Right hindlimb (tissue), 1 donor: ENCODE measurements around the gene CLCN5.

Experiments
- DNase-seq: peaks from one replicate; pipeline ENCODE4 v3.0.0-alpha.2; 2018

The CLCN5 gene

GRCh38 chrX:50093625-50094024 is 171.2 kb downstream of the CLCN5 start:
- no peak for DNase-seq

DNA sequence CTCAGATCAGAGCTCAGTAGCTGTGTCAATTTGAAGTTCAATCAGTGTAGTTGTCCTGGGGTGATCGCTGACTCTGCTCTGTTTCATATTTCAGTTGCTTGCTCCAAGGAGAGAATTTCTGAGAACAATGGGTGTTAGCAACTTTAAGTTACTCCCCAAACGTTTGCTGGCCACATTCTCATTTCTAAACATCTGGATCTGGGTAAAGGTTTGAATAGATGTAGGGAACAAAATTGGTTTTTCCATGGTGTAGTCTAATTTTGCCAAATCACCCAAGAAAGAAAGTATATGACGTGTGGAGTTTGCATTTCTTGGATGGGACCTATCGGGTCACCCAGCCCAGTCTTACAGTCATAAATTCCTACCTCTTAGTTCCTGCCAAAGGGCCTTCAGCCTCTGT is 174.7 kb downstream of the CLCN5 start:
- peak; percentile 33 for DNase-seq

GRCh38 chrX:50098241-50098640 is 175.8 kb downstream of the CLCN5 start:
- DNase-seq = no peak

DNA sequence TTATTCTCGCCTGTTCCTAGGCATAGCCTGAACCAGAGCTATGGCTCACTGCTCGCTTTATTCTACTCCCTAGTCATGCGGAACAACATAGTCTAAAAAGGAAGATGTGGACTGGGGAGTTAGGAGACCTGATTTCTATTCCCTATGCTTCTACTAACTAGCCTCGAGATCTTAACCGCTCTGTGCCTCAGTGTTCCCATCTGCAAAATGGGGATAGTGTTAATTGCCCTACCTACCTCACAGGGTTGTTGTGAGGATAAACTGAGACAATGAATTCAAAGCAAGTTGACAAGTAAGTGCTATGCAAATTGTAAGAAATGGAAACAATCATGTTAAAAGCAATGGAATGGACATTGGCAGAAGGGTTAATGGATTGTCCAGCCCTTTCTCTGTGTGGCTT is 176.4 kb downstream of the CLCN5 start:
- no peak for DNase-seq

GRCh38 chrX:50099331-50099730 is 176.9 kb downstream of the CLCN5 start:
- DNase-seq = no peak

DNA sequence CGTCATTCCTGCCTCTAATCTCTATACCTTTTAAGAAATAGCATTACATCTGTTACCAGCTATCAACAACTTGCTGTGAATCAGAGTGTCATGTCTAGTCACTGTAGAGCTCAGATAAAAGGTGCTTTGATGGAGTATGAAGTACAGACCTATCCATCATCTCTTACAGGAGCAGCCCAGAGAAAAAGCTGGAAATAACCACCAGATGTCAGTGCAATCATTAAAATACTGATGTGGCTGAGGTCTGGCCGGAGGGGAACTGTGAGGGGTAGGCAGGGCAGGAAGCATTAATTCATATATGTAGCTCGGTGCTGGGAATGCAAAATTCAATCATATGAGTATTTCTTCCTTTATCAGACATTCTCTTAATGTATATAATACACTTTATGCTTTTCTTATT is 177.8 kb downstream of the CLCN5 start:
- peak; percentile 28 for DNase-seq

- DNase-seq = no peak
These were observed 180.8 kb downstream of the CLCN5 start for GRCh38 chrX:50103176-50103575.

GRCh38 chrX:50103866-50104566 is 181.6 kb downstream of the CLCN5 start:
- no peak for DNase-seq

GRCh38 chrX:50106051-50106675 is 183.8 kb downstream of the CLCN5 start:
- no peak for DNase-seq

DNA sequence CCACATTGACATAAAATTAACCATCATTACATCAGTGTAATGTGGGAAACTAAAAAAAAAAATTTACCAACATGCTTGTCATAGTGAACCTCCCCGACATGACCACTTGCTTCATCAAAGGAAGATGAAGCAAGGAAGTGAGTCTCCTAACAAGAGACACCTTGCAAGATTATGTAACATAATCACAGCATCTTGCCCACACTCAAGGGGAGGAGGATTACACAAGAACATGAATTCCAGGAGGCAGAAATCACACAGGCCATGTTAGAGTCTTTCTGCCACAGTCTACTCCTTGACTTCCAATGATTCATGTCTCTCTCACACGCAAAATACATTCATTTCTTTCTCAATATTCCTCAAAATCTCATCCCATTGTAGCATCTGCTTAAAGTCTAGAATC is 185.1 kb downstream of the CLCN5 start:
- DNase-seq = no peak

GRCh38 chrX:50108264-50108663 is 185.9 kb downstream of the CLCN5 start:
- no peak for DNase-seq

GRCh38 chrX:50111742-50112141 is 189.3 kb downstream of the CLCN5 start:
- peak; percentile 77 for DNase-seq

DNA sequence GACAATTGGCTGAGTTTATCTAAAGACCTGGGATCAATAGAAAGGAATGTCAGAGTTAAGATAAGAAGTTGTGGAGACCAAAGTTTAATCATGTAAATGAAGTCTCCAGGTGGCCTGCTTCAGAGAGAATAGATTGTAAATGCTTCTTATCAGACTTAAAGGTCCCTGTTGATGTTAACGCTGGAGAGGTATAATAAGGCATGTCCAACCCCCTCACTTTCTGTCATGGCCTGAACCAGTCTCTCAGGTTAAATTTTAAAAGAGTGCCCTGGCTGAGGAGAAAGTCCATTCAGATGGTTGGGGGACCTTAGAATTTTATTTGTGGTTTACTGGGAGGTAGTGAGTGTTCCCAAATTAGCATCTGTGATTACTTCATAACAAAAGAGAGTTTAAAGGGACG is 191.7 kb downstream of the CLCN5 start:
- no peak for DNase-seq

DNA sequence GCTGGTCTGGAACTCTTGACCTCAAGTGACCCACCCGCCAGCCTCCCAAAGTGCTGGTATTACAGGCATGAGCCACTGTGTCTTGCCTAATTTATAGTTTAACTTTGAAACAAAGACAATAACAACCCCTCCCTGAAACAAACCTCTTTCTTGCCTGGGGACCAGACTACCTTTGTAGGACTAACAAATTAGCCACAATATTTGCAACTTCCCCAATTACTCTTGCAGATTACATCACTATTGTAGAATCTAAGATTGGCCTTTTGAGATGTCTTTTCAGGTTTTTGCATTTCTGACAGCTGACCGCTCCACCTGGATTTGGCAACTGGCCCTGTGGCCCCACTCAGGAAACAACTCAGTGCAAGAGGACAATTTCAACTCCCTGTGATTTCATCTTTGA is 193.6 kb downstream of the CLCN5 start:
- no peak for DNase-seq

GRCh38 chrX:50117476-50117875 is 195.1 kb downstream of the CLCN5 start:
- DNase-seq = no peak

GRCh38 chrX:50125480-50125879 is 203.1 kb downstream of the CLCN5 start:
- DNase-seq = no peak

DNA sequence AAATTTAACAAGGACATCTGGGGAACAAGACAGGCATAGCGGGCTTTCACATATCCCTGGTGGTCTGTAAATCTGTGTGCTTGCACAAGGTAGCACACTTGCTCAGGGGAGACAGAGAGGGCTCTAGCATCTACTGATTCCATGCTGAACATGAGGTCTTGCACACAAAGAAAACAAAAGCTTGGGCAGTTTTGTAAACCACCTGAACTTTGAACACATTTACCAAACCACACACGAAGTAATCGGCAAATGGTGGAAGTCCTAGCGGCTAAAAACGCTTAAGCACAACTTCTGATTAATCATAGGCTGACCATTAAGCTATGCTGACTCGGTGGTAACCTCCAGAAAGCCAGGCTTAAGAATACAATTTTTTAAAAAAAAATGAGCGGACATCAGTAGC is 225.6 kb downstream of the CLCN5 start:
- DNase-seq = no peak
